B cell (primary cell): ENCODE results near the gene ATP8B3. TPM values are rescaled to one million over a fixed set of nuclear protein-coding genes. Genes with fewer than 3 reads are reported as not detected.

Experiments used
- ATAC-seq: fragments of 200-7000 bp; cut with Tn5 transposase; one replicate; pipeline ENCODE4 v1.10.0; 2021; ENCODE audit warnings: low read depth, mild to moderate bottlenecking, moderate number of reproducible peaks, moderate library complexity
- CTCF ChIA-PET: fragments of 350-600 bp; sonication (Branson Sonifier 250); formaldehyde crosslinking; loops from one replicate; lab custom pipeline; 2021; ENCODE audit warnings: antibody characterized with exemption, inconsistent platforms; lab: Charles Lee
- POLR2A ChIA-PET: fragments of 350-600 bp; sonication (Branson Sonifier 250); formaldehyde crosslinking; loops from one replicate; lab custom pipeline; 2021; ENCODE audit warnings: antibody characterized with exemption; lab: Charles Lee
- DNase-seq: peaks from one replicate; pipeline ENCODE4 v3.0.0; 2013
- H2AFZ ChIP-seq: 2 replicates; pipeline ENCODE4 v1.6.1; 2012; ENCODE audit warnings: mild to moderate bottlenecking, low read depth, low read length; ENCODE audit not compliant: insufficient read depth, poor library complexity, severe bottlenecking
- H3K27ac ChIP-seq, 2 donors: 1 replicate in 1 of 2; 2 replicates in 1 of 2; pipeline ENCODE4 v1.5.1; 2012 to 2013; ENCODE audit warnings: low read length in 2 of 2, mild to moderate bottlenecking in 2 of 2, moderate library complexity in 1 of 2
- H3K27me3 ChIP-seq, 4 experiments: fragments of 200-600 bp in 1 of 4; sonication (generic) in 1 of 4; replicated peaks in 1 of 4; 1 replicate in 2 of 4; 2 replicates in 2 of 4; pipeline versions ENCODE4 v1.6.1 to v1.7.0; 2013 to 2016; ENCODE audit warnings: low read length in 3 of 4, mild to moderate bottlenecking in 2 of 4, mixed read lengths in 1 of 4, moderate library complexity in 1 of 4; ENCODE audit not compliant: insufficient read depth in 4 of 4, control insufficient read depth in 3 of 4; ENCODE audit errors: control extremely low read depth in 1 of 4
- H3K36me3 ChIP-seq, 2 experiments: replicated peaks in 1 of 2; 1 replicate in 1 of 2; 2 replicates in 1 of 2; pipeline versions ENCODE4 v1.6.1 to v1.7.1; 2013; ENCODE audit warnings: low read length in 1 of 2; ENCODE audit not compliant: insufficient read depth in 2 of 2, control insufficient read depth in 1 of 2; ENCODE audit errors: control extremely low read depth in 1 of 2, extremely low read depth in 1 of 2
- H3K4me1 ChIP-seq, 2 donors: fragments of 200-600 bp in 1 of 2; sonication (generic) in 1 of 2; 1 replicate in 1 of 2; 2 replicates in 1 of 2; pipeline versions ENCODE4 v1.5.1 to v1.6.1; 2013 to 2017; ENCODE audit warnings: low read length in 2 of 2; ENCODE audit not compliant: control insufficient read depth in 2 of 2, insufficient read depth in 2 of 2
- H3K4me2 ChIP-seq: replicated peaks from 2 replicates; pipeline ENCODE3; 2012; ENCODE audit warnings: mild to moderate bottlenecking, low read depth, low read length; ENCODE audit not compliant: poor library complexity, severe bottlenecking
- H3K4me3 ChIP-seq, 5 experiments: fragments of 200-600 bp in 1 of 5; sonication (generic) in 1 of 5; 1 replicate in 3 of 5; 2 replicates in 2 of 5; pipeline versions ENCODE4 v1.5.1 to v1.7.0; 2011 to 2016; ENCODE audit warnings: low read length in 4 of 5, mild to moderate bottlenecking in 4 of 5, low read depth in 2 of 5, control low read depth in 1 of 5, moderate library complexity in 1 of 5; ENCODE audit not compliant: insufficient read depth in 1 of 5; ENCODE audit errors: control extremely low read depth in 1 of 5, extremely low read depth in 1 of 5
- H3K79me2 ChIP-seq: fragments of 200-600 bp; sonication (generic); one replicate; pipeline ENCODE4 v1.6.0; 2016; ENCODE audit warnings: low read length; ENCODE audit not compliant: control insufficient read depth, insufficient read depth
- H3K9ac ChIP-seq: fragments of 200-600 bp; sonication (generic); 2 replicates; pipeline ENCODE4 v1.6.1; 2017; ENCODE audit warnings: mild to moderate bottlenecking, low read length, moderate library complexity
- H3K9me3 ChIP-seq, 3 donors: one replicate each; pipeline versions ENCODE4 v1.6.1 to v1.7.1; 2013; ENCODE audit warnings: low read length in 2 of 3; ENCODE audit not compliant: control insufficient read depth in 2 of 3, insufficient read depth in 1 of 3; ENCODE audit errors: control extremely low read depth in 1 of 3
- H4K20me1 ChIP-seq: 2 replicates; pipeline ENCODE4 v1.6.0; 2012; ENCODE audit warnings: mild to moderate bottlenecking, low read length; ENCODE audit not compliant: insufficient read depth, control insufficient read depth, poor library complexity, severe bottlenecking
- H3K27ac Mint-ChIP-seq: one replicate; pipeline ENCODE4 v1.8.0; 2021; ENCODE audit warnings: mixed read lengths
- H3K27me3 Mint-ChIP-seq: one replicate; pipeline ENCODE4 v1.8.0; 2021; ENCODE audit warnings: mixed read lengths
- H3K4me1 Mint-ChIP-seq: one replicate; pipeline ENCODE4 v1.8.0; 2021; ENCODE audit warnings: mixed read lengths
- H3K4me3 Mint-ChIP-seq: one replicate; pipeline ENCODE4 v1.8.0; 2021; ENCODE audit warnings: mixed read lengths
- H3K9me3 Mint-ChIP-seq: one replicate; pipeline ENCODE4 v1.8.0; 2022; ENCODE audit warnings: mixed read lengths; ENCODE audit not compliant: insufficient read depth
- CTCF ChIP-seq: fragments of 200-600 bp; IDR thresholded peaks from one replicate; pipeline ENCODE4 v1.8.0; 2022; ENCODE audit warnings: antibody characterized with exemption, mild to moderate bottlenecking
- EZH2 ChIP-seq: IDR thresholded peaks from 2 replicates; pipeline ENCODE4 v1.6.1; 2012; ENCODE audit warnings: borderline replicate concordance, low read depth, mild to moderate bottlenecking, moderate library complexity, low read length; ENCODE audit not compliant: insufficient read depth, poor library complexity, severe bottlenecking
- WGBS: methylation state at CpG from one replicate; pipeline ENCODE4 v1.1.5; 2013; ENCODE audit warnings: missing lambda C conversion rate; ENCODE audit not compliant: insufficient coverage; 5-methylcytosine and 5-hydroxymethylcytosine counted together
- intact Hi-C: fragments of 100-400 bp; cut with micrococcal nuclease; formaldehyde crosslinking; loops from one replicate; pipeline ENCODE4 v1.10.0; 2022
- polyA plus RNA-seq: library from polyadenylated mRNA; depleted of rRNA; stranded (reverse); fragments of >200 nt; gene quantifications from 2 replicates; pipeline ENCODE4 v1.2.3, GENCODE V29; 2012
- total RNA-seq, 2 donors: library from RNA; stranded (reverse); fragments of 120-200 nt in 1 of 2; gene quantifications; 1 replicate in 1 of 2; 2 replicates in 1 of 2; pipeline versions ENCODE4 v1.2.3 to v1.2.4, GENCODE V29; 2013 to 2022

The ATP8B3 gene
- total and polyA plus RNA-seq, 2 donors (not counting 1 experiment from before 2014, with no cell fraction given), result 0.89 to 5.1 TPM

GRCh38 chr19:1805401-1806183 is 6.5 kb downstream of the ATP8B3 start:
- WGBS, result 95% methylated on average over 14 of the region's 24 CpGs
- no peaks in the 10 kb centered on the region for H3K4me1 ChIP-seq
- intact Hi-C loops, result no loop called here
- no peak overlapping the region for H3K4me2 ChIP-seq
- CTCF ChIA-PET, result interaction anchor here (1.8 kb wide), 1 partner anchor 259 kb away, joined by 4 read pairs; no protein-coding TSS in a partner anchor
- POLR2A ChIA-PET, result no interaction called here
- H3K9me3 ChIP-seq, result no peaks in the 10 kb centered on the region
- no peaks in the 10 kb centered on the region for H3K27me3 ChIP-seq
- H4K20me1 ChIP-seq, result no peaks in the 10 kb centered on the region
- no peak overlapping the region for H3K27ac Mint-ChIP-seq
- no peaks in the 10 kb centered on the region for H3K27me3 Mint-ChIP-seq
- H3K4me1 Mint-ChIP-seq, result no peaks in the 10 kb centered on the region
- no peaks in the 10 kb centered on the region for H3K9me3 Mint-ChIP-seq
- no peak overlapping the region for H3K4me3 Mint-ChIP-seq
- H3K27ac ChIP-seq, result no peak overlapping the region
- no peak overlapping the region for H3K9ac ChIP-seq
- ATAC-seq (no peak), DNase-seq (no peak)
- no peak overlapping the region for H2AFZ ChIP-seq
- no peaks in the 10 kb centered on the region for H3K79me2 ChIP-seq
- no peaks in the 10 kb centered on the region for H3K36me3 ChIP-seq
- TF ChIP-seq CTCF (no peak), EZH2 (no peak)
- no peak overlapping the region for H3K4me3 ChIP-seq

- ChIA-PET POLR2A (no interaction called here), CTCF (interaction anchor here (1.8 kb wide), 1 partner anchor 258 kb away, joined by 4 read pairs; no protein-coding TSS in a partner anchor)
- TF ChIP-seq EZH2 (no peak), CTCF (no peak)
- Histone ChIP-seq H3K9ac (no peak overlapping the region), H3K27me3 (no peaks in the 10 kb centered on the region), H3K9me3 (no peaks in the 10 kb centered on the region), H4K20me1 (no peaks in the 10 kb centered on the region), H2AFZ (no peak overlapping the region), H3K36me3 (no peaks in the 10 kb centered on the region), H3K4me2 (no peak overlapping the region), H3K4me3 (no peak overlapping the region), H3K79me2 (no peaks in the 10 kb centered on the region), H3K27ac (no peak overlapping the region), H3K4me1 (no peaks in the 10 kb centered on the region)
- no peaks in the 10 kb centered on the region for H3K27me3 Mint-ChIP-seq
- ATAC-seq (no peak), DNase-seq (no peak)
- WGBS, result 100% methylated on average over 1 of the region's 6 CpGs
- intact Hi-C loops, result no loop called here
- H3K4me1 Mint-ChIP-seq, result no peaks in the 10 kb centered on the region
- H3K27ac Mint-ChIP-seq, result no peak overlapping the region
- no peaks in the 10 kb centered on the region for H3K9me3 Mint-ChIP-seq
- no peak overlapping the region for H3K4me3 Mint-ChIP-seq
These were observed 7.2 kb downstream of the ATP8B3 start for GRCh38 chr19:1804858-1805257.
